ENCODE results near the gene RAE1.

The RAE1 gene

GRCh38 chr20:57386762-57387161 is 35.7 kb downstream of the RAE1 start:
- TF ChIP-seq, protein P1, sequence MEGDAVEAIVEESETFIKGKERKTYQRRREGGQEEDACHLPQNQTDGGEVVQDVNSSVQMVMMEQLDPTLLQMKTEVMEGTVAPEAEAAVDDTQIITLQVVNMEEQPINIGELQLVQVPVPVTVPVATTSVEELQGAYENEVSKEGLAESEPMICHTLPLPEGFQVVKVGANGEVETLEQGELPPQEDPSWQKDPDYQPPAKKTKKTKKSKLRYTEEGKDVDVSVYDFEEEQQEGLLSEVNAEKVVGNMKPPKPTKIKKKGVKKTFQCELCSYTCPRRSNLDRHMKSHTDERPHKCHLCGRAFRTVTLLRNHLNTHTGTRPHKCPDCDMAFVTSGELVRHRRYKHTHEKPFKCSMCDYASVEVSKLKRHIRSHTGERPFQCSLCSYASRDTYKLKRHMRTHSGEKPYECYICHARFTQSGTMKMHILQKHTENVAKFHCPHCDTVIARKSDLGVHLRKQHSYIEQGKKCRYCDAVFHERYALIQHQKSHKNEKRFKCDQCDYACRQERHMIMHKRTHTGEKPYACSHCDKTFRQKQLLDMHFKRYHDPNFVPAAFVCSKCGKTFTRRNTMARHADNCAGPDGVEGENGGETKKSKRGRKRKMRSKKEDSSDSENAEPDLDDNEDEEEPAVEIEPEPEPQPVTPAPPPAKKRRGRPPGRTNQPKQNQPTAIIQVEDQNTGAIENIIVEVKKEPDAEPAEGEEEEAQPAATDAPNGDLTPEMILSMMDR (IDR thresholded peaks at IDR 0.05; ENCODE audit: extremely low read depth, missing control alignments): no peak

GRCh38 chr20:57387463-57387862 is 36.4 kb downstream of the RAE1 start:
- TF ChIP-seq, protein P1 (IDR thresholded peaks at IDR 0.05; ENCODE audit: extremely low read depth, missing control alignments): no peak

More at GRCh38 chr20:57386762-57387161, 35.7 kb downstream of the RAE1 start:
- no peak for DNase-seq (ENCODE audit: low spot score)

GRCh38 chr20:57387945-57388371 is 36.9 kb downstream of the RAE1 start:
- TF ChIP-seq, protein P1 (IDR thresholded peaks at IDR 0.05; ENCODE audit: extremely low read depth, missing control alignments): no peak

More at GRCh38 chr20:57387463-57387862, 36.4 kb downstream of the RAE1 start:
- DNase-seq (ENCODE audit: low spot score): no peak

GRCh38 chr20:57388953-57389694 is 38.1 kb downstream of the RAE1 start:
- TF ChIP-seq, protein P1 (IDR thresholded peaks at IDR 0.05; ENCODE audit: extremely low read depth, missing control alignments): peak; percentile 33
- peak; percentile 90 for DNase-seq (ENCODE audit: low spot score)

More at GRCh38 chr20:57387945-57388371, 36.9 kb downstream of the RAE1 start:
- DNase-seq (ENCODE audit: low spot score): no peak

- peak; percentile 78 for DNase-seq (ENCODE audit: low spot score)
- TF ChIP-seq, protein P1 (IDR thresholded peaks at IDR 0.05; ENCODE audit: extremely low read depth, missing control alignments): no peak
These were observed 38.9 kb downstream of the RAE1 start for GRCh38 chr20:57389695-57390603.

GRCh38 chr20:57390604-57391438 is 39.8 kb downstream of the RAE1 start, which contains the start of gene RBM38:
RBM38 (plus strand) TSS chr20:57391396; CDS start chr20:57391582, 186 bp downstream.
- TF ChIP-seq, protein P1 (IDR thresholded peaks at IDR 0.05; ENCODE audit: extremely low read depth, missing control alignments): no peak
- peak; percentile 99 for DNase-seq (ENCODE audit: low spot score)

Measured in GM20000 (cell line).